Endometrium (tissue), 2 donors: ENCODE measurements around the gene UBXN11.

Experiments used
- FAIRE-seq: peaks from 2 replicates; lab custom pipeline; 2012; peaks lifted over from hg19 to GRCh38; lab: Jason Lieb, UNC
- donor health status: control.
- donor health status: control.

Gene UBXN11

DNA sequence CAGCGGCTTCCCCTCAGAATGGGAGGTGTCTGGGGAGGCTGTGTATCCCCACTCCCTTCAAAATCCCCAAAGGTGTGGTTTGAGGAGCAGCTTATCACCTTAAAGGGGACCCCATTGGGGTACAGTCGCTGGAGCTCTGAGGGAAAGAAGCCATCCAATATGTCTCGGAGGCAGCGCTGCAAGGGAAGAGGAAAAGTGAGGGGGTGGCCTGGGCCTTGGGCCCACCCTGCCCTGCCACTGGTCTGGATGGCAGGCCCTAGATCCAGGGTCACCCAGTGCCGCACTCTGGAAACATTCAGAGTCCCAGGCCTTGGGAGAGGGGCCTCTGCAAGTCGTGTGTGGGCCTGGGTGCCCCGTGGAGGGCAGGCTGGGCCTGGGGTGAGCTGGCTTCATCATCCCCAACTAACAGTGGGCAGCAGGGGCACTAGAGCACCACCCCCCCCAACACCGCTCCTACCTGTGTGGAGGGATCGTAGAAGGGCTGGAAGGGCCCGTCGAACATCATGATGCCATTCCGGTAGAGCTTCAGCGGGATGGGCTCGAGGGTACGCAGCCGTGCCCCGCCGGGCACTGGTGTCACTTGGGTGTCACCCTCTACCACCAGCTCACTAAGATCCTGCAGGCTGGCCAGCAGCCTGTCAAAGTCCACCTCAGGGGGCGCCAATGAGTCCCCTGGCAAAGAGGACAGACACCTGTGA lies 20.9 kb downstream of the UBXN11 start:
- no peak for FAIRE-seq

DNA sequence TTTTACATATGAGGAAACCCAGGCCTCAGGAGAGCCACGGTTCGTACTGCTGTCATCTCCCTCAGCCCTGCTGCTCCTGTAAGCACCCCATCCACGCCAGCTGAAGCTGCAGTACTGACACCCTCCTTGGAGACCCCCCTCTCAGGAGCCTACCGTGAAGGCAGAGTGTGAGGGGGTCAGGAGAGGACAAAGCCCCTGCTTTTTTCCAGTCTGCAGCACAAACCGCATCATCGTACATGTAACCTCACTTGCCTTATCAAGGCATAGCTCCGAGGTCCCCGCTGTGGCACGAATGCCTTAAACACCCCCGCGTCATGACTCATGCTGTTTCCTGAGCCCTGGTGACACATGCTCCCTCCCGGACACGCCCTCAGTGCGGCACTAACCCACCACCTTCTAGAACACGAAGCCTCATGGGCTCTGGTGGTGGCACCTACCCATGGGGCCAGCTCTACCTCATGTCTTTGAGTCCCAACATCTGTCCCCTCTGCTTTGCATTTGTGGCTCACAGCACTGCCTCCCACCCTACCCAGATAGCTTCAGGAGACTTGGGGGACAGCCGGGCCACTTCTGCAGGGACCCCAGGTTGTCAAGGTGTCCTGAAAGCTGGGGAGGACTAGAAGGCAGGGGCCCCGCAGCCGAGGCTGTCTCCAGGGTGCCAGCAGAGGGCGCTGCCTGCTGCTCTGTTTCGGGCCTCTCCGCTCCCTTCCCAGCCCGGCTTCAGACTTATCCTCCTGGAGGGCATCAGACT lies 21.7 kb downstream of the UBXN11 start:
- no peak for FAIRE-seq

- FAIRE-seq = no peak
Observed at GRCh38 chr1:26283871-26284596, 22.4 kb downstream of the UBXN11 start.

DNA sequence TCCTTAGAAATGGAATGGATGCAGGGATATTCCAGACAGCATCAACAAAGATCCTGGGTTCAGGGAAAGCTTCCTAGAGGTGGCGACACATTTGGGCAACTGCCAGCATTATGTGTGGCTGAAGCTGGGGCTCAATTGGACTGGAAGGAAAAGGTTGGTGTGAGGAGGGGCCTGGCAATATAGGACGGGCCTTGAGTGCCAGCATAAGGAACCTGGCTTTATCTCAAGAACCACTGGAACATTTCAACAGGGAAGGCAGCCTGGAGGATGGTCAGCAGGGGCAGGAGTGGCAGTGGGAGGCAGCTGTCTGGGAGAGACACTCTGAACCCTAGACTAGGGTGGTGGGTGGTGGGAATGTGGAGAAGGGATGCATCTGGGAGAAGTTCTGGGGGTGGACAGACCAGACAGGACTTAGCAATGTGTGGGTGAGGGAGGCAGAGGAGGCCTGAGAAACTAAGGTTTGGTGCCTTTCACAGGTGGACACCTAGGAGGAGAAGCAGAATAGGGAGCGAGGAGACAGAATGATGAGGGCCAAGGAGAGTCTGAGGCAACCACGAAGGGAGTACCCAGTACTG lies 23.1 kb downstream of the UBXN11 start:
- no peak for FAIRE-seq

DNA sequence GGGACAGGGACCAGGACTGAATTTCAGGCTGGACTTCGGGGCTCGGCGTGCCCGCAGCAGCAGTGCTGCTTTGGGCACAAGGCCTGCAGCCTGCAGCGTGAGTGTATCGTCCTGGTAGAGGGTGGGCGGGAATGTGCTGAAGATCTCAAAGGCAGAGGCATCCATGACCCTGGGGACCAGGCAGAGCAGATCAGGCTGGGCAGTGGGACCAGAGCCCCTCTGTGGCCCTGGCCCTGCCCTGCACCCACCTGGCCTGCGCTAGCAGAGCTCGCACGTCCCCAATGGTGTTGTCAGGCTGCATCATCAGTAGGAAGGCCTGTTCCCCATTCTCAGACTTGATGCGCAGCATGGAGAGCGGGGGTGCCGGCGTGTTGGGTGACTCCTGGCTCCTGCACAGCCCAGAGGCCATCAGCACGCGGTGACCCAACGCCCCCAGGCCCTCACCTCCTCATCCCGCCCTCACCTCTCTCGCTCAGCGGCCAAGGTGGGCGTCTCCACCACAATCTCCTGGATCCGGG lies 24.0 kb downstream of the UBXN11 start:
- FAIRE-seq = no peak

GRCh38 chr1:26281971-26282370 lies 24.5 kb downstream of the UBXN11 start:
- FAIRE-seq = no peak

DNA sequence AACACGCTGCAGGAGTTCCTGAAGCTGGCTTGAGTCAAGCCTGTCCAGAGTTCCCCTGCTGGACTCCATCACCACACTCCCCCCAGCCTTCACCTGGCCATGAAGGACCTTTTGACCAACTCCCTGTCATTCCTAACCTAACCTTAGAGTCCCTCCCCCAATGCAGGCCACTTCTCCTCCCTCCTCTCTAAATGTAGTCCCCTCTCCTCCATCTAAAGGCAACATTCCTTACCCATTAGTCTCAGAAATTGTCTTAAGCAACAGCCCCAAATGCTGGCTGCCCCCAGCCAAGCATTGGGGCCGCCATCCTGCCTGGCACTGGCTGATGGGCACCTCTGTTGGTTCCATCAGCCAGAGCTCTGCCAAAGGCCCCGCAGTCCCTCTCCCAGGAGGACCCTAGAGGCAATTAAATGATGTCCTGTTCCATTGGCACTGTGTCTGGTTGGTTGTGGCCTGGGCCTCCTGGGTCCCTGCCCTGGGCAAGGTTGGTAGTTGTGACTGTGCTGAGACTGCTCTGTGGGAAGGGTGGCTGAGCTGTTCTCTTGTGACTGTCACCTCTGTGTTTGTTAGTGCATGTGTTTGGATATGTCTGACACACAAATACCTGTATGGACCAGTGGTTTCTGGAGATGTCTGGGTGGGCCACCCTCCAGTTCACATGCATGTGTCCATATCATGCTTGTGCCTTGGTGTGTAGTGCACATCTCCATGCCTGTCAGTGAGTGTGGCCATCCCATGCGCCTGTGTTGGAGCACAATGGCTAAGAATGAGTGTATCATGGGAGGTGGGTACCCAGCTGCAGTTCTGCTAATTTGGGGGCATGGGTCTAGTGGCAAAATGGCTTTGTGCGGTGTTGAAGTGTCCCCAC lies 25.1 kb downstream of the UBXN11 start:
- FAIRE-seq = no peak

DNA sequence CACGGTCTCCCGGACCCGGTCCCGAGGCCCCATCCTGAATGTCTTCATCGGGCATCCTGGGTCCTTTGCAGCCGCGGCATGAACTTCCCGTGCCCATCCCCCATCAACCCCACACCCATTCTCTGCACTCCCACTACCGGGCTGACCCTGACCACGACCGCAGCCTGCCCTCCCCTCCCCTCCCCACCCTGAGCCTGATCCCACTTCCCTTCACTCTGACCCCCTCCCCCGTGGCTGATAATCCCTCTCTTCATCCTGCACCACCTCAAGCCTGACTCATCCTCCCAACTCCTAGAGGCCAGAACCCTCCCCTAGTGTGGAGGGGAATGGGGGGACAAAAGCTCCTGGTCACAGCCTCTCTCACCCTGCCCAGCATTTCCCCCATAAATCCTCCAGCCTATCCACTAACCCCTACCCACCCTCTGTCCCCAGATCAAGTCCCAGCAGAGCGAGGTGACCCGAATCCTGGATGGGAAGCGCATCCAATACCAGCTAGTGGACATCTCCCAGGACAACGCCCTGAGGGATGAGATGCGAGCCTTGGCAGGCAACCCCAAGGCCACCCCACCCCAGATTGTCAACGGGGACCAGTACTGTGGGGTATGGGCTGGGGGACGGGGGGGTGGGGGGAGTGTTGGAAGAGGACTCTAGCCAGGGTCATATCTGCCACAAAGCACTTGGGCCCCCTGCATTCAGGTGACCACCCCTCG lies 25.9 kb downstream of the UBXN11 start:
- no peak for FAIRE-seq

GRCh38 chr1:26279456-26280332 lies 26.7 kb downstream of the UBXN11 start, which contains the start of gene SH3BGRL3:
TSS of gene SH3BGRL3 (plus strand) at chr1:26280086. CDS start at chr1:26280156, 70 bp downstream.
- FAIRE-seq = no peak

DNA sequence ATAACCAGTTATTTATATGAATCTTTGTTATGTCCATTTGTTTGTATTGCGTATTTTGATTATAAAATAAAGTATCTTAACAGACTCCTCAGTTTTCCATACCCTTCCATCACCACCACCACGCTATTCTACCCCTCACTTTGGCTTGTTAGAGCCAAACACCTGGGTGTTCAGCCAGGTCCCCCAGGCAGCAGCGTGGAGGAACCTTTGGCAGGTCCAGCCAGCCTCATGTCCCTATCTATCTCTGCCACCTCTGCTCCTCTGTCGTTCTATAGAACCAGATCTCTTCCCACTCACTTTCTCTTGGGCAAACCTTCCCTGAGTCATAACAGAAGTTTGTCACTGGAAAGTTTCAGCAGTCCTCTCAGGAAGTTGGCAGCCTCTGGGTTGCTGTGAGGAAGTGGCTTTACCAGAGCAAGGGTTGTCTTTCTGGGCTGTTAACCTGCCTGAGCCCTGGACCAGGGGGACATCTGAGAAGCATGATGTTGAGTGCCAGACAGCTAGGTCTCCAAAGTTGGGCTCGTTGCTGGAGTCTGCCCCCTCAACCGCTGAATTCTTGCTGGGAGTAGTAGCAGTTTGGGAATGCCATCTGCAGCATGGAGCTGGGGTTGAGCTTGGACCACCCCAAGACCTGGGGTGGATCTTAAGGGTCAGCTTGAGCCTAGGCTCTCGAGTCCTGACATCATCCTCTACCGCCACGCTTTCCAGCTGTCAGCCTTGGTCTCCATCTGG lies 27.5 kb downstream of the UBXN11 start:
- FAIRE-seq = no peak

- no peak for FAIRE-seq
Observed at GRCh38 chr1:26278303-26278702, 28.1 kb downstream of the UBXN11 start.

DNA sequence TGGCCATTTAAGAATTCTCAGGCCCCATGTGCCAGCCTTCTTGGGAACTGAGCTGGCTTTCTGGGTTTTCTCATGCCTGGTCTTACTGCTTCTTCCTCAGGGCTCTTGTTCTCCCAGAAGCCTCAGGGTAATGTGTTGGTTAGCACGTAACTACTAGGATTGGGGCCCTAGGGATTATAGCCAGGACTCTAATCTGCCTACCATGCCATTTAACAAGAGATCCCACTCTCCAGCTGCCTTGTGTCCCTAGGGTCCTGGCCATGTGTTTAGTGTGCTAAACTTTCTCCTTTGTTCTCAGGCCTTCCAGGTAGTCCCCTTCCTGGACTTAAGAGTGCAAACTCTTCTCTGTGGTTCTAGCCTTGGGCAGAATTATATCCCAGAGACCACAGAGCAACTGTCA lies 28.7 kb downstream of the UBXN11 start:
- no peak for FAIRE-seq

DNA sequence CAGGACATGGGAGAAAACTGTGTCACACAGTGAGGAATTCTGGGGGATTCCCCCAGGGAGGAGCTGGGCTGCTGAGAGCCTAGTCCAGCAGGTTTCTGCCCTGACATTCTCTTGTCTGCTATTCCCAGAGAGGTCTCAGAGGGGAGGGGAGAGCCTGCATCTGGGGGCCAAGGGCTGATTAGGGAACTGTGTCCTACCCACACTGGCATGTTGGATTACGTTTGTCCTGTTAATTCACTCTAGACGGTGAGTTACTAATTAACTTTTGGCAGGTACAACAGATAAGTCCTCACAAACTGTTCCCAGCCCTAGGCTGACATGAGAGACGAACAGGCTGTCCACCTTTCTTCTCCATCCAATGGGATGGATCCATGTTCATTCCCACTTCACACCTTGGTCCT lies 29.2 kb downstream of the UBXN11 start:
- FAIRE-seq = no peak

DNA sequence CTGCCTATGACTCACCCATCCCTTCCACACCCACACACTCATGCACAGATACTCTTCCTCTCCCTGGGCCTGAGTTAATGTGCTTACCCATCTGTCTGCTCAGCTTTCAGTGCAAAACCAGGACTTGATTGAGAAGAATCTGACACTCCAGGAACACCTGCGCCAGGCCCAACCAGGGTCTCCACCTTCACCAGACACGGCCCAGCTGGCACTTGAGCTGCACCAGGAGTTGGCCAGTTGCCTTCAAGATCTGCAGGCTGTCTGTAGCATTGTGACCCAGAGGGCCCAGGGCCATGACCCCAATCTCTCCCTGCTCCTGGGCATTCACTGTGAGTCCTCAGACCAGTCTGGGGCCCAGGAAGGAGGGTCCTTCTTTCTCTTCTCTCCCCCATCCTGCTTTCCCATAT lies 30.0 kb downstream of the UBXN11 start:
- no peak for FAIRE-seq

DNA sequence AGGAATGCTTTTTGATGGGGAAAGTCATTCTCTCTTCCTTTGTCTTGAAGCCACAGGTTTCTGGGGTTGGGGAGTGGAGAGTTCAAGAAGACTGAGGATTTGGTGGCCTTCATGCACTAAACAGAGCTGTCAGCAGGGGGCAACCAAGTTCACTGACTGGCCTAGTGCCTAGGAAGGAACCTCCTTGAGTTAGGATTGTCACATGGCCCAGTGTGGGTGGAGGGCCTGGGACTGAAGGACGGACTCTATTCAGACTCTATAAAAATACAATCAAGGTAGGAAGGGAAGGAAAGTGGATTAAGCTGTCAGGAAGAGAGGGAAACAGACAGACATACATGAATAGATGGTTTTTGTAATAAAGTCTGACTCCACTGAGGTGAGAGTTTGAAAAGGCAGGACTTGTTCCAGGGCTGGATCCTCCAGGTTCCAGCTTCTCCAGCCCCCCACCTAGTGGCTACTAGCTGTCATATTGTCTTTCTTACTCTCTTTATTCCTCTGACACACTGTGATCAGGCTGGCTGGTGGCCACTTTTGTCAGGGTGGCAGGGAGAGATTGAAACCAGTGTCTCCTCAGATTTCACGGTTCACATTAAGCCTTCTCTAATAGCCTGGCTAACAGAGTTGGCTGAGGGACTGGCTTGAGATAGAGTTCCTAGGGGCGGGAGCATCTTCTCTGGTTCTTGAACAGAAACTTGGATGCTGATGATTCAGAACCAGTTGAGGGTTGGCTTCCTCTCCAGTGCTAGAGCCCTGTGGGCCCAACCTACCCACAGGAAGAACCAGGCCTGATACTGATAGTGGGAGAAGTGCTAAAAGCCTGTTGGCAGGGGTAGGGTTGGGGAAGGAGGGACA lies 30.6 kb downstream of the UBXN11 start:
- FAIRE-seq = peak; percentile 8

GRCh38 chr1:26274801-26275425 lies 31.5 kb downstream of the UBXN11 start:
- FAIRE-seq = no peak

GRCh38 chr1:26269198-26269550 lies 37.3 kb downstream of the UBXN11 start:
- FAIRE-seq = no peak
